ENCODE data around the gene C10orf143.

Gene C10orf143

DNA sequence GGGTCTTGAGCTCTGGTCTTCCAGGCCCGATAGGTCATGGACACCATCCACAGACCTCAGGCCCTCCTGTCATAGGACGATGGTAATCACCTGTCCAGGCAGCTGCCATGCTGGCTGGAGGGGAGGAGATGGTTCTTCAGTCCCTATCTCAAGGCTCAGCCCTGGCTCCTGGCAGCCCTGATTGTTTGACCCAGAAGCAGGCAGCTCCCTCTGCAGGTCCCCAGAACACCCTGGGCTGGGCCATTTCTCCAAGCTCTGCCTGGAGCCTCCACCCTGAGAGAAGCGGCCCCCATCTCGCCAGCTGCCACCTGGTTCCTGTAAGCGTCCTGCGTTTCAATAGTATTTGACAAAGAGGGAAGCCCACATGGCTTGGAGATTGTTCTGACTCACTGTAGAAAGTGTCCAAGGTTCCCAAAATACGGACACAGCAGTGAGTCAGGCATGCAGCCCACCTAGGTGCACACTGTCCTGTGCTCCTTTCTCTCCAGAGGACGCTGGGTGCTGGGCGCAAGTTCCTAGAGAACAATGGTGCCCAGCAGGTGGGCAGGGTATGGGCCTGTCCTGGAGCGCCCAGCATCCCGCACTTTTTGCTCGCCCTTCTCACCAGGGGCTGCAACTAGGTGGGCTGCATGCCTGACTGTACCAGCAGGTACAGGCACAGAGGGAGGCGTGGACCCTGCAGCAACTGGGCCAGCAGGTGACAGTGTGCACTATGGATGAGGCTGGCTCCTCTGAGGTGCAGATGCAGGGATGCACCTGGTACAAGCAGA lies 74.1 kb downstream of the C10orf143 start:
- TF ChIP-seq, protein P1, sequence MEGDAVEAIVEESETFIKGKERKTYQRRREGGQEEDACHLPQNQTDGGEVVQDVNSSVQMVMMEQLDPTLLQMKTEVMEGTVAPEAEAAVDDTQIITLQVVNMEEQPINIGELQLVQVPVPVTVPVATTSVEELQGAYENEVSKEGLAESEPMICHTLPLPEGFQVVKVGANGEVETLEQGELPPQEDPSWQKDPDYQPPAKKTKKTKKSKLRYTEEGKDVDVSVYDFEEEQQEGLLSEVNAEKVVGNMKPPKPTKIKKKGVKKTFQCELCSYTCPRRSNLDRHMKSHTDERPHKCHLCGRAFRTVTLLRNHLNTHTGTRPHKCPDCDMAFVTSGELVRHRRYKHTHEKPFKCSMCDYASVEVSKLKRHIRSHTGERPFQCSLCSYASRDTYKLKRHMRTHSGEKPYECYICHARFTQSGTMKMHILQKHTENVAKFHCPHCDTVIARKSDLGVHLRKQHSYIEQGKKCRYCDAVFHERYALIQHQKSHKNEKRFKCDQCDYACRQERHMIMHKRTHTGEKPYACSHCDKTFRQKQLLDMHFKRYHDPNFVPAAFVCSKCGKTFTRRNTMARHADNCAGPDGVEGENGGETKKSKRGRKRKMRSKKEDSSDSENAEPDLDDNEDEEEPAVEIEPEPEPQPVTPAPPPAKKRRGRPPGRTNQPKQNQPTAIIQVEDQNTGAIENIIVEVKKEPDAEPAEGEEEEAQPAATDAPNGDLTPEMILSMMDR (IDR thresholded peaks at IDR 0.05): no peak

DNA sequence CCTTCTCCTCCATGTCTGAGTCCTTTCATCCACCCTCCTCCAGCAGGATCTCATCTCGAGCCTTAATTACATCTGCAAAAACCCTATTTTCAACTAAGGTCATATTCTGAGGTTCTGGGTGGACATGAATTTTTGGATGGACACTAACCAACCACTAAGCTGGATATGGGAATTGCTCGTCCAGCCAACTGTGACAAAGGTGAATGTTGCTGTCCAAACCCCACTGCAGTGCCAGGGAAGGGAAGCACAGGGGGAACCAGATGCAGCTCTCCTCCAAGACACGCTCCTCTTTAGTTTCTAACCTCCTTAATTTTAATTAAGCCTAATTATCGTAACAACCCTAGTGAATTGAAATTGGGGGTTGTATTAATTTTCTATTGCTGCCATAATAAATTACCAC lies 81.4 kb downstream of the C10orf143 start:
- TF ChIP-seq, protein P1 (IDR thresholded peaks at IDR 0.05): no peak

DNA sequence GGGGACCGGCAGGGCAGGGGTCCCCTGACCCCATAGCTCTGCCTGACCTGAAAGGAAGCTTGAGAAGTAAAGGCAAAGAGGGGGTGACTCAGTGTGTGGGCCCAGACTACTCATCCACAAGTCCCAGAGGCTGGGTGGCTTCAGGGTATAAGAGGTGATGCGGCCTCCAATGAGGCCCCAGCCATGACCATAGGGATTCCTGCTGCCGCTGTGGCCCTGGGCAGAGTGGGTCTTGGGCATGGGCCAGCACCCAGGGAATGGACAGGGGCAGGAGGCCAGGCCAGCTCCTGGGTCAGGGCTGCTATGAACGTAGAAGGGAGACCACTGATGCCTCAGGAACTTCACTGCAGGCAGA lies 82.2 kb downstream of the C10orf143 start:
- TF ChIP-seq, protein P1 (IDR thresholded peaks at IDR 0.05): no peak

DNA sequence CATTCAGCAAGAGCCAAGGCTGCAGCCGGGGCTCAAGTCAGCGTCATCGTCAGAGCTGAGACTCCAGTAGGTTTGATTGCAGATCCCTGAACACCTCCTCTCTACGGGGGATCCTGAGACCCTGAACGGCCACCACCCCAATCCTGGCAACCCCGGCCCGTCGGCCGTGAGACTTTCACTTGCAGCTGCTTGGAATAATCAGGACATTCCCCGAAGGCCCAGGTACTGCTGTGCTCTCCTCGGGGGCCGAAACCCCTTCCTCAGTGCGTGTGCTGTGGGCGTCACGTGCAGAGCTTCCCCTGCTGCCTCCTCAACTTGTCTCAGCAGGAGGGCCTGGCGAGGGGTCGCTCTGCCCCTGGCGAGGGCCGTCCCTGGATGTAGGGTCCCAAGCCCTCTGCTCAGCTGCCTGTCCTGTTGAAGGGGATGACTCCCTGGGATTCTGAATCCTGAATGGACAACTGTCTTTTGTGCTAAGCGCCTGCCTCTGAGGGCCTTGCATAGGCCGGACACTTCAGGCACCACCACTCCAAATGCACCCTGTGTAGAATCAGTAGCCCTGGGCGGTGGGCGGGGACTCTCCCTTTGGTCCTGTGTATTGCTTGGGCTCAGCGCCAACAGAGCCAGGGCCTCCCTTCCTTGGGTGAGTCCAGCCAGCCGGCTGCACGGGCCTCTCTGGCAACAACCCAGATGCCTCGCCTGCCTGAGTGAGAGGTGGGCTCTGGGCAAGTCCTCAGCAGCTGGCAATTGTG lies 82.7 kb downstream of the C10orf143 start:
- TF ChIP-seq, protein P1 (IDR thresholded peaks at IDR 0.05): no peak

DNA sequence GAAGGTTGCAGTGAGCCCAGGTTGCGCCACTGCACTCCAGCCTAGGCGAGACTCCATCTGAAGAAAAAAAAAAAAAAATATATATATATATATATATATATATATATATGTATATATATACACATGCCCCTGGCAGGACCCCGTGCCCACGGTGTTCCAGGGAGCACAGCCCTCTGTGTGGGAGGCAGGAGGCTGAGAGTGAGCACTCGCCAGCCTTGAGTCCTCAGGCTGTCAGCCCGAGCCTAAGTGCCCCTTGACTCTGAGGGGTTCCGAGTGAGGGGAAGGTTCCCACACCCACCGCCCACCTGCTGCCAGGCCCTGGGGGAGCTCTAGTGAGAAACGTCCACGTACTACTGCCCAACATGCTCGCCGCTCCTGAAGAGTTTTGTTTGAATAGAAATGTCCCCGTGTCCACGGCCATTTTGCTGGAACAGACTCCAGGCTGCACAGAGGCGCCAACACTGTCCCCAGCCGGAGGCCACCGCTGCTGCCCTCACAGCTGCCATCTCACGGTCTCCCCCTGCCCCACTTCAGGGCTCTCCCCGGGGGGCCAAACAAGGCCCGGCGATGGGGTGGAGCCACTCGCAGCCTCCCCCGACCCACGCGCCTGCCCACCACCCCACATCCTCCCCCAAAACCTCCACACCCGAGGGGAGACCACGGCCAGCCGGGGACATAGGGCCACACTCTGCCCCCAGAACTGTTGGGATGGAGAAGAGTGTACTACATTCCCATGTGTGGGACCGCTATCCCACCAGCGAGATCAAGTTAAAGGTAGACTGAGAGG lies 83.8 kb downstream of the C10orf143 start:
- TF ChIP-seq, protein P1 (IDR thresholded peaks at IDR 0.05): no peak

DNA sequence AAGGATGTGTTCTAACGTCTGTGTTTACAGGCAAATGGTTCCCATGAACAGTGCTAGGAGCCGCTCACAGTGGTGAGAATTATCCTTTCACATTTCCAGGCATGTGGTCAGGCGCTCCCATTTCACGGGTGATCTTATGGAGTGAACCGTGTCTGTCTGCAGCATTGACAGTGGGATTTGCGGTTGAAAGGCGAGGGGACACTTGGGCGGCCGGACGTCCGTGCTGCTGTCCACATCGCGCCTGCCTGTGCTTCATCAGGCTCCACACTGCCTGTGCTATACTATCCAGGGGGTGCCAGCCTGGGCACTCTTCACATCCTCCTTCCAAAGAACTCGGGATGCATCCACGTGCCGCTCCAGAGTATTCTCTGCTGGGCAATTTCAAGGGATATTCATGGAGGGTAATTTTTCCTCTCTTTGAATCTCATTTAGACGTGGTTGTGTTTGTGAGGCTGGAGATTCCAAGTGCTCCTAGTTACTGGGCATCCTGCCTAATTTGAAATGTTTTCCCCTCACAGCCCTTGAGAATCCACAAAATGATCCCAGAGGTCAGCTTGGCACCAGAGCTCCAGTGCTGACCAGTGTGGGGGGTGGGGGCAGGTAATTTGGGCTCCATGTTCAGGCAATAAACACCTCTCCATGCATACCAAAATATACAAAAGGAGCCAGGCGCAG lies 84.7 kb downstream of the C10orf143 start:
- TF ChIP-seq, protein P1 (IDR thresholded peaks at IDR 0.05): no peak

DNA sequence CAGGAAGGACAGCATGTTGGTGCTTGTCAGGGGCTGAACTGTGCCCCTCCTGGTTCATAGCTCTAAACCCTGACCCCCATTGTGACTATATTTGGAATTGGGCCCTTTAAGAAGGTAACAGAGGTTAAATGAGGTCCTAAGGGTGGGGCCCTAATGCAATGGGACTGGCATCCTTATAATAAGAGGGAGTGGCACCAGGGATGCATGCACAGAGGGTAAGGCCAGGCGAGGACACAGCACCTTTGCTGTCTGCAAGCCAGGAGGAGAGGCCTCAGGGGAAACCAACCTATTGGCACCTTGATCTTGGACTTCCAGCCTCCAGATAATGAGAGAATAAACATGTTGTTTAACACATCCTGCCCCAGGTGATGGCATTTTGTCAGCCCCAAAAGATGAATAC lies 85.3 kb downstream of the C10orf143 start:
- TF ChIP-seq, protein P1 (IDR thresholded peaks at IDR 0.05): no peak

Data from LNCAP (cell line).